IPS DF 4.7 (cell line): Measurements from ENCODE around the gene LYPD5.
"Not testable (repeated sequence)": the region's sequence is repeated elsewhere in the genome, so short reads cannot be mapped to it uniquely, and the experiment has no call there.

Experiments used
- DNase-seq: peaks from one replicate; pipeline ENCODE4 v3.0.0-alpha.2; 2013; ENCODE audit warnings: low spot score; ENCODE audit errors: extremely low read depth

The LYPD5 gene

GRCh38 chr19:43806401-43806800, 4.2 kb upstream of the LYPD5 start:
- not testable (repeated sequence) for DNase-seq

- DNase-seq = no peak
Measured at GRCh38 chr19:43804432-43804831, 2.2 kb upstream of the LYPD5 start.

GRCh38 chr19:43799502-43800142, 2.6 kb downstream of the LYPD5 start:
- DNase-seq = no peak

- DNase-seq = no peak
Measured at GRCh38 chr19:43798546-43799409, 3.5 kb downstream of the LYPD5 start.

GRCh38 chr19:43798026-43798545, 4.2 kb downstream of the LYPD5 start:
- DNase-seq = no peak

GRCh38 chr19:43797556-43797955, 4.7 kb downstream of the LYPD5 start:
- DNase-seq = no peak

GRCh38 chr19:43797118-43797517, 5.1 kb downstream of the LYPD5 start:
- no peak for DNase-seq

- no peak for DNase-seq
Measured at GRCh38 chr19:43790587-43790986, 11.7 kb downstream of the LYPD5 start.

GRCh38 chr19:43789029-43789428, 13.2 kb downstream of the LYPD5 start:
- no peak for DNase-seq

GRCh38 chr19:43786665-43787064, 15.6 kb downstream of the LYPD5 start:
- no peak for DNase-seq

GRCh38 chr19:43784981-43785808, 17.1 kb downstream of the LYPD5 start:
- DNase-seq = no peak

GRCh38 chr19:43784241-43784980, 17.8 kb downstream of the LYPD5 start:
- no peak for DNase-seq

- no peak for DNase-seq
Measured at GRCh38 chr19:43783636-43784035, 18.6 kb downstream of the LYPD5 start.

- DNase-seq = no peak
Measured at GRCh38 chr19:43782689-43783231, 19.5 kb downstream of the LYPD5 start.

GRCh38 chr19:43782311-43782660, 20.0 kb downstream of the LYPD5 start:
- DNase-seq = no peak

- DNase-seq = no peak
Measured at GRCh38 chr19:43781630-43782310, 20.5 kb downstream of the LYPD5 start.

GRCh38 chr19:43780706-43781525, 21.3 kb downstream of the LYPD5 start, which contains the start of gene KCNN4:
Gene KCNN4 (minus strand): TSS chr19:43780973. CDS start chr19:43780861, 112 bp downstream.
- DNase-seq = no peak

GRCh38 chr19:43779820-43780219, 22.4 kb downstream of the LYPD5 start:
- no peak for DNase-seq

- DNase-seq = no peak
Measured at GRCh38 chr19:43779147-43779819, 23.0 kb downstream of the LYPD5 start.
